Endothelial cell of umbilical vein (primary cell): ENCODE data around the gene RFESD.

Experiments
- CTCF ChIP-seq, 2 donors: IDR thresholded peaks; 1 replicate in 1 of 2; 2 replicates in 1 of 2; pipeline ENCODE4 v1.5.1; 2011; ENCODE audit warnings: low read length in 2 of 2, mild to moderate bottlenecking in 2 of 2, moderate library complexity in 2 of 2, control low read depth in 1 of 2, inconsistent platforms in 1 of 2, low read depth in 1 of 2; ENCODE audit not compliant: insufficient read depth in 1 of 2; ENCODE audit errors: extremely low read depth in 1 of 2
- EZH2 ChIP-seq: IDR thresholded peaks from 2 replicates; pipeline ENCODE4 v1.6.1; 2012; ENCODE audit warnings: borderline replicate concordance, low read depth, mild to moderate bottlenecking, moderate library complexity, low read length, inconsistent platforms; ENCODE audit not compliant: severe bottlenecking
- TF ChIP-seq, protein P1 (sequence below): IDR thresholded peaks from 2 replicates; pipeline ENCODE4 v1.6.1; 2011; ENCODE audit not compliant: insufficient read depth, insufficient read length

GRCh38 chr5:95626701-95627100 is 19.9 kb upstream of the RFESD start:
- TF ChIP-seq CTCF (IDR thresholded peaks at IDR 0.05; ENCODE audit: extremely low read depth in 1 of 2, insufficient read depth in 1 of 2, low read depth in 1 of 2, low read length in 2 of 2) (no peak), EZH2 (no peak)
- TF ChIP-seq, protein P1, sequence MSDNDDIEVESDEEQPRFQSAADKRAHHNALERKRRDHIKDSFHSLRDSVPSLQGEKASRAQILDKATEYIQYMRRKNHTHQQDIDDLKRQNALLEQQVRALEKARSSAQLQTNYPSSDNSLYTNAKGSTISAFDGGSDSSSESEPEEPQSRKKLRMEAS: no peak
